ENCODE measurements around the gene NUBPL. TPM values are rescaled to one million over a fixed set of nuclear protein-coding genes. Genes with fewer than 3 reads are reported as not detected.
"Not testable (repeated sequence)": the region's sequence is repeated elsewhere in the genome, so short reads cannot be mapped to it uniquely, and the experiment has no call there.

NUBPL gene
- total RNA-seq, 2 donors from 2014 or later = 6.7 to 13.1 TPM

- ATAC-seq (replicated peaks) = no peak
- Mint-ChIP-seq H3K4me1 (no peaks in the 10 kb centered on the region), H3K27me3 (no peaks in the 10 kb centered on the region), H3K36me3 (ENCODE audit: low read depth) (no peaks in the 10 kb centered on the region), H3K27ac (no peak overlapping the region), H3K4me3 (no peak overlapping the region), H3K9me3 (no peaks in the 10 kb centered on the region)
These were observed 199.1 kb downstream of the NUBPL start for GRCh38 chr14:31760277-31760676.

GRCh38 chr14:31761325-31761724 lies 200.1 kb downstream of the NUBPL start:
- ATAC-seq (replicated peaks) = no peak
- Mint-ChIP-seq H3K27ac (no peak overlapping the region), H3K4me1 (no peaks in the 10 kb centered on the region), H3K9me3 (no peaks in the 10 kb centered on the region), H3K36me3 (ENCODE audit: low read depth) (no peaks in the 10 kb centered on the region), H3K4me3 (no peak overlapping the region), H3K27me3 (no peaks in the 10 kb centered on the region)

DNA sequence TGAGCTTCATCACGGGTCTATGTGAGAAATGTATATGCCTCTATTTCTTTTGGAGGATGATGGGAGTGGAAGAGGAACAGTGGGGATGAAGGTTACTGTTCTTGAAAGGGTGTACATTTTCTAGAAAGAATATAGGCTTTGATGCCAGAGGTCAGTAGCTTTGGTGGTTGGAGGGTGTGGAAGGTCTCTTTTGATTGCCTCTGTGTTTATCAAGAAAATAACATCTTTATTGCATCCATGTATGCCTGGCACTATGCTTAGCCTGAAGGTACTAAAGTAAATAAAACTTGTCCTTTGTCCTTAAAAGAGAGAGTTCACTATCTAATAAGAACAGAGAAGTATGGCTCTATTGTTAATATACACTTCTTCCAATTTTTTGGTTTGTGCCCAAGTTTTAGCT lies 201.8 kb downstream of the NUBPL start:
- no peaks in the 10 kb centered on the region for H3K27me3 Mint-ChIP-seq
- ATAC-seq (replicated peaks) = no peak
- H3K4me1 Mint-ChIP-seq = no peaks in the 10 kb centered on the region
- H3K36me3 Mint-ChIP-seq (ENCODE audit: low read depth) = no peaks in the 10 kb centered on the region
- no peak overlapping the region for H3K27ac Mint-ChIP-seq
- H3K9me3 Mint-ChIP-seq = no peaks in the 10 kb centered on the region
- H3K4me3 Mint-ChIP-seq = no peak overlapping the region

- Mint-ChIP-seq H3K9me3 (peaks cover 6% of the 10 kb centered on the region), H3K27ac (no peak overlapping the region), H3K4me1 (no peaks in the 10 kb centered on the region), H3K27me3 (no peaks in the 10 kb centered on the region), H3K4me3 (no peak overlapping the region), H3K36me3 (ENCODE audit: low read depth) (no peaks in the 10 kb centered on the region)
- no peak for ATAC-seq (replicated peaks)
These were observed 205.2 kb downstream of the NUBPL start for GRCh38 chr14:31766315-31766892.

- no peak for ATAC-seq (replicated peaks)
- Mint-ChIP-seq H3K4me1 (no peaks in the 10 kb centered on the region), H3K36me3 (ENCODE audit: low read depth) (no peaks in the 10 kb centered on the region), H3K27me3 (no peaks in the 10 kb centered on the region), H3K27ac (no peak overlapping the region), H3K9me3 (peaks cover 6% of the 10 kb centered on the region), H3K4me3 (no peak overlapping the region)
These were observed 207.2 kb downstream of the NUBPL start for GRCh38 chr14:31768355-31768754.

- H3K36me3 Mint-ChIP-seq (ENCODE audit: low read depth) = no peaks in the 10 kb centered on the region
- no peak overlapping the region for H3K4me3 Mint-ChIP-seq
- H3K4me1 Mint-ChIP-seq = no peaks in the 10 kb centered on the region
- H3K9me3 Mint-ChIP-seq = peaks cover 6% of the 10 kb centered on the region
- H3K27me3 Mint-ChIP-seq = no peaks in the 10 kb centered on the region
- H3K27ac Mint-ChIP-seq = no peak overlapping the region
- no peak for ATAC-seq (replicated peaks)
These were observed 209.1 kb downstream of the NUBPL start for GRCh38 chr14:31770271-31770670.

DNA sequence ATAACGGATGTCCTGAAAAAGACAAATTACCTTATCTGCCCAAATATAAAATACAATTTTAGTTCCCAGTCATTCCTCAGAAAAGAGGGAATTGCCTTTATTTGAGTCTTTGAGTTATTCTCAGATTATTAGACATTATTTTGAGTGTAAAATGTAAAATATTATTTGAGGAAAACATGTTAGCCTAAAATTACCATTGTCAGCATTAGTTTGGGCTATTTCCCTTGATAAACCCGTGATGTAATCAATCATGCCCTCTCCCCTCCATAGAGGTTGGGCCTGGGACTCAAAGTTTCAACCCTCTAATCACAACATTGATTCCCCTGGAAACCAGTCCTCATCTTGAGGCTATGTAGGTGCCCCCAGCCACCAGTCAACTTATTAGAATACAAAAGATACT lies 213.4 kb downstream of the NUBPL start:
- no peak for ATAC-seq (replicated peaks)
- H3K4me1 Mint-ChIP-seq = no peaks in the 10 kb centered on the region
- no peaks in the 10 kb centered on the region for H3K36me3 Mint-ChIP-seq (ENCODE audit: low read depth)
- no peak overlapping the region for H3K27ac Mint-ChIP-seq
- no peak overlapping the region for H3K4me3 Mint-ChIP-seq
- H3K27me3 Mint-ChIP-seq = no peaks in the 10 kb centered on the region
- H3K9me3 Mint-ChIP-seq = peaks cover 10% of the 10 kb centered on the region

GRCh38 chr14:31777312-31777711 lies 216.1 kb downstream of the NUBPL start:
- Mint-ChIP-seq H3K27me3 (no peaks in the 10 kb centered on the region), H3K9me3 (peaks cover 9% of the 10 kb centered on the region), H3K36me3 (ENCODE audit: low read depth) (no peaks in the 10 kb centered on the region), H3K4me1 (no peaks in the 10 kb centered on the region), H3K4me3 (no peak overlapping the region), H3K27ac (no peak overlapping the region)
- ATAC-seq (replicated peaks) = no peak

- Mint-ChIP-seq H3K36me3 (ENCODE audit: low read depth) (no peaks in the 10 kb centered on the region), H3K9me3 (peaks cover 5% of the 10 kb centered on the region), H3K4me1 (no peaks in the 10 kb centered on the region), H3K27ac (no peak overlapping the region), H3K27me3 (no peaks in the 10 kb centered on the region), H3K4me3 (no peak overlapping the region)
- no peak for ATAC-seq (replicated peaks)
These were observed 220.4 kb downstream of the NUBPL start for GRCh38 chr14:31781578-31781977.

GRCh38 chr14:31785574-31785973 lies 224.4 kb downstream of the NUBPL start:
- ATAC-seq (replicated peaks) = no peak
- no peaks in the 10 kb centered on the region for H3K36me3 Mint-ChIP-seq (ENCODE audit: low read depth)
- H3K4me1 Mint-ChIP-seq = no peaks in the 10 kb centered on the region
- H3K4me3 Mint-ChIP-seq = no peak overlapping the region
- H3K27ac Mint-ChIP-seq = no peak overlapping the region
- no peaks in the 10 kb centered on the region for H3K27me3 Mint-ChIP-seq
- H3K9me3 Mint-ChIP-seq = peaks cover 5% of the 10 kb centered on the region

- H3K36me3 Mint-ChIP-seq (ENCODE audit: low read depth) = no peaks in the 10 kb centered on the region
- ATAC-seq (replicated peaks) = no peak
- no peaks in the 10 kb centered on the region for H3K27me3 Mint-ChIP-seq
- H3K4me3 Mint-ChIP-seq = no peak overlapping the region
- H3K9me3 Mint-ChIP-seq = no peaks in the 10 kb centered on the region
- no peaks in the 10 kb centered on the region for H3K4me1 Mint-ChIP-seq
- H3K27ac Mint-ChIP-seq = no peak overlapping the region
These were observed 226.2 kb downstream of the NUBPL start for GRCh38 chr14:31787377-31787776.

- no peaks in the 10 kb centered on the region for H3K36me3 Mint-ChIP-seq (ENCODE audit: low read depth)
- no peaks in the 10 kb centered on the region for H3K4me1 Mint-ChIP-seq
- no peak overlapping the region for H3K27ac Mint-ChIP-seq
- H3K27me3 Mint-ChIP-seq = no peaks in the 10 kb centered on the region
- no peaks in the 10 kb centered on the region for H3K9me3 Mint-ChIP-seq
- ATAC-seq (replicated peaks) = no peak
- no peak overlapping the region for H3K4me3 Mint-ChIP-seq
These were observed 227.1 kb downstream of the NUBPL start for GRCh38 chr14:31788340-31788739.

DNA sequence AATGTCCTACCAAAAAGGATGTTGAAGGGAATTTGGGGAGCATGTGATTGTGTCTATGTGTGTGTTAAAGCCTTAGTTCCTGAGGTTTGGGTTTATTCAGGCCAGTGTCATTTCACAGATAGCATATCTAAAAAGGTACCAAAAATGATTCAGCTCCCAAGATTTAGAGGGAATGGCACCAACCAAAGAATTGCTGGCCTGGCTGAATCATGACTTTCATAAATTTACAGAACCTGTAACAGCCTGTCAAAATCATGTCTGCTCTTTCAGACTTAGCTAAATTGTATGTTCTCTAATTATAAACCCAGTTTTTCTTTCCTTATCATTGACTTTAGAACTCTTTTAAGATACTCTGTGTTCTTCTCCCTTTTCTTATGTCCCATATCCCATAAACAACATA lies 231.5 kb downstream of the NUBPL start:
- Mint-ChIP-seq H3K4me3 (no peak overlapping the region), H3K9me3 (no peaks in the 10 kb centered on the region), H3K27me3 (no peaks in the 10 kb centered on the region), H3K27ac (no peak overlapping the region), H3K4me1 (no peaks in the 10 kb centered on the region), H3K36me3 (ENCODE audit: low read depth) (no peaks in the 10 kb centered on the region)
- ATAC-seq (replicated peaks) = no peak

GRCh38 chr14:31797946-31798345 lies 236.7 kb downstream of the NUBPL start:
- H3K27ac Mint-ChIP-seq; H3K27me3 Mint-ChIP-seq; ATAC-seq (replicated peaks); H3K4me1 Mint-ChIP-seq; H3K4me3 Mint-ChIP-seq: not testable (repeated sequence)
- Mint-ChIP-seq H3K9me3 (peaks cover 13% of the 10 kb centered on the region), H3K36me3 (ENCODE audit: low read depth) (peaks cover 25% of the 10 kb centered on the region)

DNA sequence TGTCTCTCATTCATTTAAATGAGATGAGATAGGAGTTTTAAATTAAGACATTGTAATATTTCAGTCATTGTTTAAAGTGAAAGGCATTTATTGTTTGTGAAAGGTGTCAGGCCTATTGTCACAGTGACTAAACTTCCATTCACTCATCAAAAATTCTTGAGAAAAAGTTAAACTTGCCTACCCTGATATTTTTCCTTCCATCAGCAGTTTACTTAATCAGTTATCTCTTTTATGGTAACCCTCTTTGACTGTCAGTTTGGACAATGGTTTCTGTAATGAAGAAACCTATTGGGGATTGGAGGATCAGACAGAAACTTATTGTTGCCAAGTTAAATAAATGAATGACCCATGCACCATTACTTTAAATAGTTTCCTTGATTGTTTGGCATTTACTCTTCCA lies 241.6 kb downstream of the NUBPL start:
- ATAC-seq (replicated peaks) = no peak
- no peaks in the 10 kb centered on the region for H3K27me3 Mint-ChIP-seq
- H3K27ac Mint-ChIP-seq = no peak overlapping the region
- peaks cover 13% of the 10 kb centered on the region for H3K9me3 Mint-ChIP-seq
- H3K36me3 Mint-ChIP-seq (ENCODE audit: low read depth) = peaks cover 25% of the 10 kb centered on the region
- H3K4me1 Mint-ChIP-seq = no peaks in the 10 kb centered on the region
- H3K4me3 Mint-ChIP-seq = no peak overlapping the region

DNA sequence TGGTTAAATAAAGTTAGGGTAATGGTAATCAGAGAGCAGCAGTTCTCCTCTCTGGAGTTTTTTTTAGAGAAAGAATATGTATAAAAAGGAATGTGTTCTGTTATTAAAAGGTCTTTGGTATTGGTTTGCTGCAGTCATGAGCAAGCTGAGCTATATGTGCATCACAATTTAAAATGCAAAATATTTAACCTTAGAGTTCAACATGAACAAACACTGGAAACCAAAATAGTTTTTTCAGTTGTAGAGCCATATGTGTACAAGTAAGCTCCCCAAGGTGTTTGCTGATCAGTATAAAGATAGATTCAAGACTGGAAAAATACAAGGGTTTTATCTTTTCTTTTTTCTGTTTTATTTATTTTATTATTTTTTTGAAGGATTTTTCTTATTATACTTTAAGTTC lies 245.0 kb downstream of the NUBPL start:
- no peak overlapping the region for H3K4me3 Mint-ChIP-seq
- peaks cover 20% of the 10 kb centered on the region for H3K36me3 Mint-ChIP-seq (ENCODE audit: low read depth)
- H3K9me3 Mint-ChIP-seq = peaks cover 15% of the 10 kb centered on the region
- no peaks in the 10 kb centered on the region for H3K27me3 Mint-ChIP-seq
- no peak overlapping the region for H3K27ac Mint-ChIP-seq
- H3K4me1 Mint-ChIP-seq = no peaks in the 10 kb centered on the region
- ATAC-seq (replicated peaks) = no peak

All from activated T-helper 17 cell treated with anti-CD3 and anti-CD28 coated beads, Interleukin-2, amount 50 U/mL, for 72 hours (primary cell).